Adrenal gland (tissue), 5 donors: ENCODE results near the gene AHRR.
"Not testable (repeated sequence)": the region's sequence is repeated elsewhere in the genome, so short reads cannot be mapped to it uniquely, and the experiment has no call there.

Experiments used
- POLR2A ChIP-seq, 2 donors: fragments of 450-650 bp; IDR thresholded peaks; one replicate each; pipeline ENCODE4 v1.6.1; 2017; ENCODE audit warnings: antibody characterized with exemption in 2 of 2, mild to moderate bottlenecking in 2 of 2, moderate library complexity in 1 of 2
- TF ChIP-seq, protein P1 (sequence below), 6 experiments: fragments of 450-650 bp in 4 of 6; fragments of 200-600 bp in 2 of 6; sonication (generic) in 1 of 6; IDR thresholded peaks; 1 replicate in 5 of 6; 2 replicates in 1 of 6; pipeline versions ENCODE4 v1.5.1 to v1.8.0; 2016 to 2021; ENCODE audit warnings: antibody characterized with exemption in 6 of 6, mild to moderate bottlenecking in 2 of 6, moderate library complexity in 1 of 6
- donor health status: DM: no; HTN: no; CAD: no.

DNA sequence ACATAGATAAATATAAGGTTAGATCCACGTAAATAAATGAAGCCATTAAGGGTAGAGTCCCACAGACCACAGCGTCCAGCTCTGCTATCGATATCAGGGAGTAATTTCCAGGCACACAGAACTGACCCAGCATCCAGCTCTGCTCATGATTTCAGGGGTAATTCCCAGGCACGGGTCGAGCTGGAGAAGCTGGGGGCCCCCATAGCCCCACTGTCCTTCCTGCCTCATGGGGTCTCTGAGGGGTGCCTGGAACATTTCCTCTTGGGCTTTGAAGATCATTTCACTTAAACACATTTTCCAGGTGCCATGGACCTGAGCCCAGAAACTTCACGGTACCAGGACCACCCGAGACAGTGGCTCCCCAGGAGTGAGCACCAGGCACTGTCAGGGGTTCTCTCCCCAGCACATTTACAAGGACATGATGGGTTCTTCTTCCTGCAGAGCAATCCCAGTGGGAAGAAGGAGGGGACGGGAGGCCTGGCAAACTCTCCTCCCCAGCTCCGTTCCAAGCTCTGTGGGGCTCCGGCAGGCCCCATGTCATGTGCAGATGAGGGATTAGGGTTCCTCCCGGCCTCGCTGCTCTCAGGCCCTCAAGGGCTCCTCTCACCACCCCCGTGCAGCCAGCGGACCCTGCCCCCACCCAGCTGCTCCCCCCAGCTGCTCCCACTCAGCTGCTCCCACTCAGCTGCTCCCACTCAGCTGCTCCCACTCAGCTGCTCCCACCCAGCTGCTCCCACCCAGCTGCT, 23.4 kb upstream of the AHRR start:
- TF ChIP-seq, protein P1, sequence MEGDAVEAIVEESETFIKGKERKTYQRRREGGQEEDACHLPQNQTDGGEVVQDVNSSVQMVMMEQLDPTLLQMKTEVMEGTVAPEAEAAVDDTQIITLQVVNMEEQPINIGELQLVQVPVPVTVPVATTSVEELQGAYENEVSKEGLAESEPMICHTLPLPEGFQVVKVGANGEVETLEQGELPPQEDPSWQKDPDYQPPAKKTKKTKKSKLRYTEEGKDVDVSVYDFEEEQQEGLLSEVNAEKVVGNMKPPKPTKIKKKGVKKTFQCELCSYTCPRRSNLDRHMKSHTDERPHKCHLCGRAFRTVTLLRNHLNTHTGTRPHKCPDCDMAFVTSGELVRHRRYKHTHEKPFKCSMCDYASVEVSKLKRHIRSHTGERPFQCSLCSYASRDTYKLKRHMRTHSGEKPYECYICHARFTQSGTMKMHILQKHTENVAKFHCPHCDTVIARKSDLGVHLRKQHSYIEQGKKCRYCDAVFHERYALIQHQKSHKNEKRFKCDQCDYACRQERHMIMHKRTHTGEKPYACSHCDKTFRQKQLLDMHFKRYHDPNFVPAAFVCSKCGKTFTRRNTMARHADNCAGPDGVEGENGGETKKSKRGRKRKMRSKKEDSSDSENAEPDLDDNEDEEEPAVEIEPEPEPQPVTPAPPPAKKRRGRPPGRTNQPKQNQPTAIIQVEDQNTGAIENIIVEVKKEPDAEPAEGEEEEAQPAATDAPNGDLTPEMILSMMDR (IDR thresholded peaks at IDR 0.05) = not testable (repeated sequence)
- TF ChIP-seq POLR2A (IDR thresholded peaks at IDR 0.05) = not testable (repeated sequence)
